Psoas muscle (tissue), 8 donors: ENCODE data around the gene S1PR5. TPM values are rescaled to one million over a fixed set of nuclear protein-coding genes. Genes with fewer than 3 reads are reported as not detected.

Experiments used
- ATAC-seq, 4 donors: fragments of 200-7000 bp; cut with Tn5 transposase; one replicate each; pipeline ENCODE4 v1.9.1; 2020; ENCODE audit warnings: moderate library complexity in 3 of 4, mild to moderate bottlenecking in 2 of 4
- DNase-seq, 2 donors: peaks; one replicate each; pipeline ENCODE4 v3.0.0-alpha.2; 2020
- H3K27ac ChIP-seq: fragments of 200-600 bp; one replicate; pipeline ENCODE4 v1.8.0; 2022
- H3K27me3 ChIP-seq, 3 donors: fragments of 200-600 bp in 1 of 3; one replicate each; pipeline versions ENCODE4 v1.6.1 to v1.8.0; 2013 to 2022; ENCODE audit warnings: low read length in 2 of 3, mild to moderate bottlenecking in 2 of 3, moderate library complexity in 1 of 3; ENCODE audit not compliant: insufficient read depth in 3 of 3
- H3K36me3 ChIP-seq, 2 donors: fragments of 200-600 bp in 1 of 2; one replicate each; pipeline versions ENCODE4 v1.6.1 to v1.8.0; 2013 to 2022; ENCODE audit warnings: low read depth in 1 of 2, mild to moderate bottlenecking in 1 of 2, moderate library complexity in 1 of 2; ENCODE audit not compliant: insufficient read depth in 1 of 2
- H3K4me1 ChIP-seq: fragments of 200-600 bp; one replicate; pipeline ENCODE4 v1.8.0; 2022
- H3K4me3 ChIP-seq: fragments of 200-600 bp; one replicate; pipeline ENCODE4 v1.8.0; 2022; ENCODE audit warnings: mild to moderate bottlenecking
- H3K9me3 ChIP-seq: fragments of 200-600 bp; one replicate; pipeline ENCODE4 v1.8.0; 2022
- CTCF ChIP-seq: fragments of 200-600 bp; IDR thresholded peaks from one replicate; pipeline ENCODE4 v1.8.0; 2022; ENCODE audit warnings: antibody characterized with exemption
- WGBS, 3 donors: extraction: QIAGEN DNeasy Blood & Tissue Kit; methylation state at CpG; one replicate each; pipeline versions ENCODE4 v1.1.6 to v1.1.7; 2013; 5-methylcytosine and 5-hydroxymethylcytosine counted together
- intact Hi-C, 2 donors: fragments of 100-400 bp; cut with DNase I; formaldehyde crosslinking; loops; one replicate each; pipeline versions ENCODE4 v1.11.0 to v1.14.2; 2022
- polyA plus RNA-seq, 3 donors: library from polyadenylated mRNA; stranded (reverse); fragments of 200-250 nt; gene quantifications; one replicate each; pipeline ENCODE4 v1.2.3, GENCODE V29; 2013
- total RNA-seq, 4 donors: library from RNA; stranded (reverse); fragmentation: NEBNext Ultra II Directional in 2 of 4; extraction: Animal tissue kit (Norgen Biotek cat#: 25700) in 2 of 4; gene quantifications; one replicate each; pipeline versions ENCODE4 v1.2.1 to v1.2.4, GENCODE V29; 2021 to 2023
- donor health status: healthy with polysubstance abuse.
- donor health status: DM: no; HTN: no; CAD: no; lungs with moderate emphysema.
- donor health status: Bipolar disorder and iron deficiency.
- donor health status: healthy.
- donor health status: DM: yes; HTN: yes; CAD: no.
- donor health status: DM: no; HTN: no; CAD: no.
- donor health status: DM: no; HTN: no; CAD: no.
- donor health status: DM: yes; HTN: yes; CAD: no.

S1PR5 gene
- total and polyA plus RNA-seq, 7 donors: 0.07 to 0.30 (median 0.15) TPM

- no peaks in the 10 kb centered on the region for H3K9me3 ChIP-seq
- H3K27ac ChIP-seq: no peak overlapping the region
- DNase-seq (no peak), ATAC-seq (no peak)
- H3K4me1 ChIP-seq: peaks cover 52% of the 10 kb centered on the region
- no peaks in the 10 kb centered on the region for H3K27me3 ChIP-seq
- TF ChIP-seq CTCF: no peak
- H3K4me3 ChIP-seq: peak overlapping the region; percentile 28
- WGBS, 3 donors: 94 to 96% (median 95%) methylated on average over 2 of the region's 2 CpGs
- intact Hi-C loops: loop anchor here in 1 of 2 donors (5.0 kb wide), 1 partner anchor 67 kb away; the partner anchor contains the start of genes CDKN2D and KRI1
- H3K36me3 ChIP-seq: peaks cover 3 to 48% of the 10 kb centered on the region in 2 donors
Measured at GRCh38 chr19:10500247-10500592, 17.0 kb downstream of the S1PR5 start.

GRCh38 chr19:10499550-10500246, 17.5 kb downstream of the S1PR5 start:
- Histone ChIP-seq H3K4me1 (peaks cover 52% of the 10 kb centered on the region), H3K9me3 (no peaks in the 10 kb centered on the region), H3K27ac (no peak overlapping the region), H3K27me3 (no peaks in the 10 kb centered on the region), H3K36me3 (peaks cover 3 to 54% of the 10 kb centered on the region in 2 donors), H3K4me3 (peak overlapping the region; percentile 28)
- no peak for DNase-seq
- TF ChIP-seq CTCF: no peak
- intact Hi-C loops: loop anchor here in 1 of 2 donors (5.0 kb wide), 1 partner anchor 68 kb away; the partner anchor contains the start of genes CDKN2D and KRI1
- 72 to 88% (median 77%) methylated on average over 24 of the region's 24 CpGs for WGBS, 3 donors
- no peak for ATAC-seq

- ATAC-seq (no peak), DNase-seq (no peak)
- Histone ChIP-seq H3K9me3 (no peaks in the 10 kb centered on the region), H3K27ac (peak overlapping the region; percentile 41), H3K4me3 (peak overlapping the region; percentile 22), H3K36me3 (peaks cover 3 to 76% of the 10 kb centered on the region in 2 donors), H3K27me3 (no peaks in the 10 kb centered on the region), H3K4me1 (peaks cover 52% of the 10 kb centered on the region)
- intact Hi-C loops: no loop called here
- no peak for TF ChIP-seq CTCF
- WGBS, 3 donors: 69 to 79% (median 74%) methylated on average over 4 of the region's 4 CpGs
Measured at GRCh38 chr19:10497371-10497770, 19.9 kb downstream of the S1PR5 start.

- Histone ChIP-seq H3K27ac (no peak overlapping the region), H3K27me3 (no peaks in the 10 kb centered on the region), H3K9me3 (no peaks in the 10 kb centered on the region), H3K36me3 (peaks cover 6 to 98% of the 10 kb centered on the region in 2 donors), H3K4me1 (peaks cover 11% of the 10 kb centered on the region), H3K4me3 (no peak overlapping the region)
- peak in 1 of 4 donors; percentile 18 for ATAC-seq
- no peak for DNase-seq
- WGBS, 3 donors: 94 to 96% (median 94%) methylated on average over 43 of the region's 43 CpGs
- intact Hi-C loops: no loop called here
- TF ChIP-seq CTCF: no peak
Measured at GRCh38 chr19:10491472-10492047, 25.7 kb downstream of the S1PR5 start.
